Measurements from ENCODE around the gene CAMK2G.
"Not testable (repeated sequence)": the region's sequence is repeated elsewhere in the genome, so short reads cannot be mapped to it uniquely, and the experiment has no call there.

The CAMK2G gene

DNA sequence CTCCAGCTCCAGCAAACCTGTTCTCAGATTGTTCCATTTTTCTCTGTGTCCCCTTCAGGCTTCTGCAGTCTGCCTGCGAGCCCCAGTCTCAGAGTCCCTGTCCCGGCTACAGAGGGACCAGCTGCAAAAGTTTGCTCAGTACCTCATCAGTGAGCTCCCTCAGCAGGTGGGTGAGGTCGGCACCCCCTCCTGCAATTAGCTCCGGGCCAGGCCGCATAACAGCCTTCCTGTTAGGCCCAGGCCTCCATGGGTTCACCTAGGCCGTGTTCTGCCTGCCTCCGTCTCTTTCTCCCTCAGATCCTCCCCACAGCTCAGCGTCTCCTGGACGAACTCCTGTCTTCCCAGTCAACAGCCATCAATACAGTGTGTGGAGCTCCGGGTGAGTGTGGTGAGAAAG is 84.7 kb downstream of the CAMK2G start:
- Mint-ChIP-seq H3K9me3 (no peaks in the 10 kb centered on the region), H3K4me1 (ENCODE audit: low read depth) (peaks cover 24% of the 10 kb centered on the region)

DNA sequence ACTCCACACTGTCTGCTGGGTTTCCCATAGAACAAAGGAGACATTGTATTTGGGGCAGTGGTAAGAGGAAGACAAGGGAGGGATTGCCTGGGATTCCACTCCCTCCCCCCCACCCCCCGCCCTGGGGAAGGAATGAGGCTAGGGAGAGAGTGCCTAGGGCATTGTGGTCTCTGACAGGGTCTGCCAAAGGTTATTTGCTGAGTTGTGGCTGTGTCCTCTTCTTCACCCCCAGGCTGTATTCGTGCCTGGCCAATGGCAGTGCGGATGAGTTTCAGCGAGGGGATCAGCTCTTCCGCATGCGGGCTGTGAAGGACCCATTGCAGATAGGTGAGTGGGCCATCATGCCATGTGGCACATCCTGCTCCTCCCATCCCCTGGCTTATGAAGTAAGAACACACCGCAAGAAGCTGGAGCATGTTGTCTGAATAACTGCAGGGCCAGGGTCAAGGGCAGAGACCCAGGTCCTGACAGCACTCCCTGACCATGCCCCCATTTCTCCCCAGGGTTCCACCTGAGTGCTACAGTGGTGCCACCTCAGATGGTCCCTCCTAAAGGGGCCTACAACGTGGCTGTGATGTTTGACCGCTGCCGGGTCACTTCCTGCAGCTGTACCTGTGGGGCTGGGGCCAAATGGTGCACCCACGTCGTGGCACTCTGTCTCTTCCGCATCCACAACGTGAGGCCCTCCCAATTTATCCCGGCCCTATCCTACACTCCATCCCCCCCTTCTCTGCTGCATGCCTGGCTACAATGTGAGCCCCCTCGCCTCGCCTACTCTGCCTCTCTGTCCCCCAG is 85.3 kb downstream of the CAMK2G start:
- Mint-ChIP-seq H3K27me3 (no peaks in the 10 kb centered on the region), H3K36me3 (ENCODE audit: low read depth) (peaks cover 68% of the 10 kb centered on the region), H3K4me1 (ENCODE audit: low read depth) (peaks cover 28% of the 10 kb centered on the region), H3K9me3 (no peaks in the 10 kb centered on the region), H3K27ac (peak overlapping the region; percentile 28), H3K4me3 (no peak overlapping the region)
- no peak for DNase-seq

More for the DNA sequence above, 84.7 kb downstream of the CAMK2G start:
- Mint-ChIP-seq H3K27ac (peak overlapping the region; percentile 28), H3K4me3 (no peak overlapping the region), H3K27me3 (no peaks in the 10 kb centered on the region), H3K36me3 (ENCODE audit: low read depth) (peaks cover 72% of the 10 kb centered on the region)
- DNase-seq: no peak

DNA sequence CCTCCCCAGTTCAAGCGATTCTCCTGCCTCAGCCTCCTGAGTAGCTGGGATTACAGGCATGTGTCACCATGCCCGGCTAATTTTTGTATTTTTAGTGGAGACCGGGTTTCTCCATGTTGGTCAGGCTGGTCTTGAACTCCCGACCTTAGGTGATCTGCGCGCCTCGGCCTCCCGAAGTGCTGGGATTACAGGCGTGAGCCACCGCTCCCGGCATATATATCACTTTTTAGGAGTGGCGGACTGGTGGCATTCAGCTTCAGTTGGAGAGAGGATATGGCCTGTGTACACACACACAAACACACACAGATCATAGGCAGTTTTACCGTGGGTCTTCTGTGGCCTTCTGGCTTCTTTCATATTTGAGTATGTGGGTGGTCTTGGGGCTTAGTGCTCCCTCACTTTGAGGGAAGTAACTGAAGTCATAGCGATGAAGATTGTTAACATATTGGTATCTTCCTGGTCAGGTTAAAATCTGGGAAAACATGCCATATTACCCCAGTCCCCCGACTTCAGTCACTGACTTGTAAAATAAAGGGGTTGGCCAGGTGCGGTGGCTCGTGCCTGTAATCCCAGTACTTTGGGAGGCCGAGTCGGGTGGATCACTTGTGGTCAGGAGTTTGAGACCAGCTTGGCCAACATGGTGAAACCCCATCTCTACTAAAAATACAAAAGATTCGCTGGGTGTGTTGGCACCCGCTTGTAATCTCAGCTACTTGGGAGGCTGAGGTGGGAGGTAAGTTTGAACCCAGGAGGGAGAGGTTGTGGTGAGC is 87.1 kb downstream of the CAMK2G start:
- not testable (repeated sequence) for DNase-seq, H3K27ac Mint-ChIP-seq, H3K27me3 Mint-ChIP-seq, H3K9me3 Mint-ChIP-seq
- Mint-ChIP-seq H3K4me1 (ENCODE audit: low read depth) (peaks cover 43% of the 10 kb centered on the region), H3K36me3 (ENCODE audit: low read depth) (peaks cover 66% of the 10 kb centered on the region), H3K4me3 (peak overlapping the region; percentile 98)

DNA sequence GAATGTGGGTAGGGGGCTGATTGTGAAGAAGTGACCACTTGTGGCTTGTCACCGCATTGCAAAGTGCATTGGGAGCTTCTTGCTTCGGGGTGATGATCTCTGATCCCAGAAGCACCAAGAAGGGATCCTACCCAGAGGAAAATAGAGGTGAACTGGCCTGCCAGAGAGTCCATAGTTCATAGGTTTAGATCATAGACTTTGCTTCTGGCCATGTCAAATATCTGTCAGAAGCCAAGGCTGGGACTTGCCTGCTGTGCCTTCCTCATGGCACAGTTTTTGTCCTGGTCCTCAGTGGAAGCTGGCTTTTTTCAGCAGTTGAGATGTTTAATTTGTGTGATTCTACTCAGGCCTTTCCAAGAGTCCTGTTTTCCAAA is 87.9 kb downstream of the CAMK2G start:
- Mint-ChIP-seq H3K36me3 (ENCODE audit: low read depth) (peaks cover 69% of the 10 kb centered on the region), H3K27me3 (no peaks in the 10 kb centered on the region), H3K27ac (peak overlapping the region; percentile 89), H3K9me3 (no peaks in the 10 kb centered on the region), H3K4me3 (peak overlapping the region; percentile 98), H3K4me1 (ENCODE audit: low read depth) (peaks cover 43% of the 10 kb centered on the region)
- DNase-seq: no peak

DNA sequence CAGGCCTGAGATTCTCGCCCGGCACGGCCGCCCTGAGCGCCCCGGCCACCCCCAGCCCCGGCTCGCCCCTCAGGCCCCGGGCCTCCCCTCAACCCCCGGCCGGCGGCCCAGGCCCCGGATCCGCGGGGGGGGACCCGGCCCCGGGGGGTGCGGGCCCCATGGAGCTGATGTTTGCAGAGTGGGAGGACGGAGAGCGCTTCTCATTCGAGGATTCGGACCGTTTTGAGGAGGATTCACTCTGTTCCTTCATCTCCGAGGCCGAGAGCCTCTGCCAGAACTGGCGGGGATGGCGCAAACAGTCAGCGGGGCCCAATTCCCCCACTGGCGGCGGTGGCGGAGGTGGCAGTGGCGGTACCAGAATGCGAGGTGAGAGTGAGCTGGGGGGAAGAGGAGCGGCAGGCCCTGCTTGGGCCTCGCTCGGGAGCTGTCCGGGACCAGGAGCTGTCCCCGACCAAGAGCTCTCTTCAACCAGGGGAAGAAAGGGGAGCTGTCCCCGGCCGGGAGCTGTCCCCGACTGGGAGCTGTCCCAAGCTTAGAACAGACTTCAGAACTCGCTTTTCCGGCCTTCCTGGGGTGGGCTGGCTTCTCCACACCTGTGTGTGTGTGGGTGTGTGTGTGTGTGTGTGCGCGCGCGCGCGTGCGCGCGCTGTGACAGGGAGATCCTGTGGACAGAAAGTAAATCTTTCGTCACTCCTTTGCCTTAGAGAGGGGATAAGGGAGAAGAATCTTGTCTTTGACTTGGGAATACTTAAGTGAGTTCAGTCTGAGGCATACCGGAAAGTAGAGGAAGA is 88.4 kb downstream of the CAMK2G start:
- Mint-ChIP-seq H3K4me1 (ENCODE audit: low read depth) (peaks cover 44% of the 10 kb centered on the region), H3K27me3 (no peaks in the 10 kb centered on the region), H3K4me3 (peak overlapping the region; percentile 98), H3K36me3 (ENCODE audit: low read depth) (peaks cover 68% of the 10 kb centered on the region), H3K27ac (peak overlapping the region; percentile 99), H3K9me3 (no peaks in the 10 kb centered on the region)
- DNase-seq: peak; percentile 71

DNA sequence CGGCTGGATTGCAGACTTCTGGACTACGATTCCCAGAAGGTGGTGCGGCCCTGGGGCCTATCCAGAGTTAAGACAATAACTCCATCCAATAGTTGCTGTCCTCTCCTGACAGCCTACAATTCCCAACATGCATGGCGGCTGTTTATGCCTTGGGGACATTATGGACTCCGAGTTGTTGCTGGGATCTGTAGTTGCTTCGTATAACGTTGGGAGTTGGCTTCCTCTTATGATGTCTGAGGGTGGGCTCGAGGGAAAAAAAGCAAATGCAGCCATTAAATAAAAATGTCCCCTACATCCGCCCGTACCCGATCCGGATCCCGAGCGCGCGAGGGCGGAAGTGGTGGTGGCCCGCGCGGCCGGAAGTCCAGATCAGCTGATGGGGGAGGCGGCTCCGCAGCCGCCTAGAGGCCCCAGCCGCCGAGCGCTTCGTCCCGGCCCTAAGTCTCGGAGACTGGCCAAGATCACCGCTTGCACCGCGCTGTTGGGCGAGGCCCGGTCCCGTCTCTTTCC is 89.1 kb downstream of the CAMK2G start, which contains the start of gene ZSWIM8:
TSS of gene ZSWIM8 (plus strand) at position 396 of the 510 bp plus-strand sequence. CDS start 273 bp downstream, outside the sequence.
- Mint-ChIP-seq H3K9me3 (no peaks in the 10 kb centered on the region), H3K27ac (peak within 1 kb of the TSS; percentile 99), H3K36me3 (ENCODE audit: low read depth) (peaks cover 65% of the 10 kb centered on the region), H3K27me3 (no peaks in the 10 kb centered on the region), H3K4me3 (peak within 1 kb of the TSS; percentile 98), H3K4me1 (ENCODE audit: low read depth) (peaks cover 49% of the 10 kb centered on the region)
- DNase-seq: peak; percentile 90

DNA sequence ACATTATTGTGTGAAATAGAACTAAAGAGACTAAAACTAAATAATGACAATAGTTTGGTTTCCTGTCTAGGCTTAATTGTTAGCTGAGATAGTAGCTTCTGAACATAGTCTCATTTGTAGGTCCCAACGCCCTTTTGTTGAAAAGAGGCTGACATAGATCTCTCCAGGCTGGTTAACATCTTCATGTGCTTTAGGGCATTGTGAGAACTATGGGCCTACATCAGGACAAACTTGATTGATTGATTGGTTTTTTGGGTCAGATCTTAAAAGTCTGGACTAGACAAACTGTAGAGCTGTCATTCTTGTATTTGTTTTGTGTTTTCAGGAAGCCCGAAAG is 91.6 kb downstream of the CAMK2G start:
- Mint-ChIP-seq H3K4me1 (ENCODE audit: low read depth) (peaks cover 58% of the 10 kb centered on the region), H3K4me3 (peak overlapping the region; percentile 99), H3K36me3 (ENCODE audit: low read depth) (peaks cover 69% of the 10 kb centered on the region), H3K9me3 (no peaks in the 10 kb centered on the region), H3K27ac (peak overlapping the region; percentile 100), H3K27me3 (no peaks in the 10 kb centered on the region)
- no peak for DNase-seq

DNA sequence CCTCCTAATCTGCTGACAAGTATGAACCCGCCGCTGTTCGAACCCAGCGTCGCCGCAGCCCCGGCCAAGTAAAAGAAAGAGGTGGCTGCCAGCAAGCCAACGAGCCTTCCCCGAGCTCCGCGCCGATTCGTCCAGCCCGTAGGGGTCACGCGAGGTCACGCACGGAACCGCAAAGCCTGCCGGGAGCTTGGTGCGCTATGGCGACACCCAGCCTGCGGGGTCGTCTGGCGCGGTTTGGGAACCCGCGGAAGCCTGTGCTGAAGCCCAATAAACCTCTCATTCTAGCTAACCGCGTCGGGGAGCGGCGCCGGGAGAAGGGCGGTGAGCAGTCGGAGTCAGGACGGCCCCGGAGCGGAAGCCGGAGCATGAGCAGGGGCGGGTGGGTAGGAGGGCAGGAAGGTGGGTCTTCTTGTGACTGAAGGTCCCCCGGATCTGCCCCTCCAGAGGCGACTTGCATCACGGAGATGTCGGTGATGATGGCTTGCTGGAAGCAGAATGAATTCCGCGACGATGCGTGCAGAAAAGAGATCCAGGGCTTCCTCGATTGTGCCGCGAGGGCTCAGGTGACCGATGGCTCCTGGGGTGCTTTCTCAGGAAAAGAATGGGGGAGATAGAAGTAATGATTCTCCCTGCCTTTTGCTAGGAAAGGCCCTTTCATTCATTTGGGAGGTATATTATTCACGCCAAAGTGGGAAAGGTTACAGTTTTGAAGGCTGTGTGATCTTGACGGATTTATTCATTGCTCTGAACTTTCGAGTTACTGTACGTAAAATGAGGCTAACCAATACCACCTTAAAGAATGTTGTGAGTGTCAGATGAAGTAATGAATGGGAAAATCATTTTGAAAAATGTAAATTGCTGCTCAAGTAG is 92.2 kb downstream of the CAMK2G start, which contains the start of gene CHCHD1:
TSS of gene CHCHD1 (plus strand) at position 170 of the 870 bp plus-strand sequence. CDS start at position 198, 28 bp downstream.
- peaks cover 73% of the 10 kb centered on the region for H3K36me3 Mint-ChIP-seq (ENCODE audit: low read depth)
- peak within 1 kb of the TSS; percentile 100 for H3K27ac Mint-ChIP-seq
- peaks cover 58% of the 10 kb centered on the region for H3K4me1 Mint-ChIP-seq (ENCODE audit: low read depth)
- no peaks in the 10 kb centered on the region for H3K9me3 Mint-ChIP-seq
- peak; percentile 96 for DNase-seq
- peak within 1 kb of the TSS; percentile 99 for H3K4me3 Mint-ChIP-seq
- H3K27me3 Mint-ChIP-seq: no peaks in the 10 kb centered on the region

DNA sequence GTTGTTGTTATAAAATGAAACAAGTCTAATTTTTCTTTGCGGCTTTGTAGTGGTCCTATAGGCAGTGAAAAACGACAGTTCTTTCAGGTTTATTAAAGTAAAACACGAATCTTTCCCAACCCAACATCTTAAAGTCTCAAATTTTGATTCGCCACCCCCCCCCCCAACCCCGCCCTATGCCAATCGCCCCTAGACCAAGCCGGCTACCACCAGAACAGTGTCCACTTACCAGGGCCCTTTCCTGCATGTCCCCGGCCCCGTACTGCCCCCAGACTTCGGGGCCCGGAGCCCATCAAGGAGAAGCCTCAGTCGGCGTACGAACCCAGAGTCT is 92.8 kb downstream of the CAMK2G start:
- Mint-ChIP-seq H3K9me3 (no peaks in the 10 kb centered on the region), H3K27me3 (no peaks in the 10 kb centered on the region), H3K36me3 (ENCODE audit: low read depth) (peaks cover 76% of the 10 kb centered on the region), H3K4me3 (peak overlapping the region; percentile 99), H3K27ac (peak overlapping the region; percentile 100), H3K4me1 (ENCODE audit: low read depth) (peaks cover 58% of the 10 kb centered on the region)
- DNase-seq: no peak

DNA sequence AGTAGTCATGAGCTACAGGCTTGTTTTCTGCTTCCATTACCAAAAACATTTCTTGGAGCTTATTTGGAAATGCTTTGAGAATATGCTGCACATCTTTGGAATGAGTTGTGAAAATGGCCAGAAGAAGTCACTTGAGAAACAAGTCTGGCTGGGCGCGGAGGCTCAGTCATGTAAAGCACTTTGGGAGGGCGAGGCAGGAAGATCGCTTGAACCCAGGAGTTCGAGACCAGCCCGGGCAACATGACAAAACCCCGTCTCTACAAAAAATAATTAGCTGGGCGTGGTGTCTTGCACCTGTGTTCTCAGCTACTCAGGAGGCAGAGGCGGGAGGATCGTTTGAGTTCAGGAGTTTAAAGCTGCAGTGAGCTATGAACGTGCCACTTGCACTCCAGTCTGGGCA is 93.4 kb downstream of the CAMK2G start:
- Mint-ChIP-seq H3K27me3 (no peaks in the 10 kb centered on the region), H3K4me3 (peak overlapping the region; percentile 99), H3K9me3 (no peaks in the 10 kb centered on the region), H3K27ac (peak overlapping the region; percentile 100), H3K4me1 (ENCODE audit: low read depth) (peaks cover 53% of the 10 kb centered on the region), H3K36me3 (ENCODE audit: low read depth) (peaks cover 71% of the 10 kb centered on the region)
- no peak for DNase-seq

DNA sequence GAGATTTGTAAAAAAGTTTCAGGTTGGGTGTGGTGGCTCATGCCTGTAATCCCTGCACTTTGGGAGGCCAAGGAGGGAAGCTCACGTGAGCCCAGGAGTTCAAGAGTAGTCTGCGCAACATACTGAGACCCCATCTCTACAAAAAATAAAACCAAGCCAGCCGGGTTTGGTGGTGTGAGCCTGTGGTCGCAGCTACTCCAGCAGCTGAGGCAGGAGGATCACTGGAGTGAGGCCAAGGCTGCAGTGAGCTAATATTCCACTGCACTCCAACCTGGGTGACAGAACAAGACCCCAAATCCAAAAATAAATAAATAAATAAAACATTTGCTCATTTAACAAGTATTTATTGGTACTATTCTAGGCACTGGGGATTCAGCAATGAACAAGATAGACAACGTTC is 94.1 kb downstream of the CAMK2G start:
- no peaks in the 10 kb centered on the region for H3K9me3 Mint-ChIP-seq
- H3K27me3 Mint-ChIP-seq: no peaks in the 10 kb centered on the region
- DNase-seq: no peak
- H3K4me3 Mint-ChIP-seq: peak overlapping the region; percentile 99
- peaks cover 58% of the 10 kb centered on the region for H3K4me1 Mint-ChIP-seq (ENCODE audit: low read depth)
- peaks cover 75% of the 10 kb centered on the region for H3K36me3 Mint-ChIP-seq (ENCODE audit: low read depth)
- peak overlapping the region; percentile 100 for H3K27ac Mint-ChIP-seq

DNA sequence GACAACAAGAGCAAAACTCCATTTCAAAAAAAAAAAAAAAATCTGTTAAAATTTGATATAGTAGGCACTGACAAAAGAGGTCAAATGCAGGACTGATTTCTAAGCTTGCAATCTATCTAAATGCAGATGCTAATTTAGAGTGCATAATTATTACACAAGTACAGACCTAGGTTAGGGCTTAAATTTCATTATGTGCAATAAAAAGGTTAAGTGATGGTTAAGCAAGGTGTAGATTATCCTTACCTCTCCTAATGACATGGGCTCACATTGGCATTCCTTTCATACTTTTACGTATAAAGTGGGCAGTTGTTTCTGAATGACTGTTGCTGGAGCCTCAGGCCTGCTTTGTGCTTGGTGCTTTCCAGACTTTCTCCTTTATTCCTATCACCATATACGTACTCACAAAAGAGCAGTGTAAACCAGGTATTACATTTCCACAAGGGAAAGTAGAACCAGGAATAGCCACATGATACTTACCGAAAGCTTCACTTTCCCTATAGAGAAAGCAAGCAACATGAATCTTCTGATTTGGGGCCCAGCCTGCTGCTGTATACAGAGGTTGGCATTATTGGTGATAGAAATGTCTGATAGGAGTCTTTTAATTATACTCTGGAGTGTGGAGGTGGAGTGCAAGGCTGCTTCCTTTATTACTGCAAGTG is 94.7 kb downstream of the CAMK2G start:
- DNase-seq: no peak
- Mint-ChIP-seq H3K27me3 (no peaks in the 10 kb centered on the region), H3K9me3 (no peaks in the 10 kb centered on the region), H3K36me3 (ENCODE audit: low read depth) (peaks cover 80% of the 10 kb centered on the region), H3K4me1 (ENCODE audit: low read depth) (peaks cover 59% of the 10 kb centered on the region), H3K4me3 (peak overlapping the region; percentile 99), H3K27ac (peak overlapping the region; percentile 87)

DNA sequence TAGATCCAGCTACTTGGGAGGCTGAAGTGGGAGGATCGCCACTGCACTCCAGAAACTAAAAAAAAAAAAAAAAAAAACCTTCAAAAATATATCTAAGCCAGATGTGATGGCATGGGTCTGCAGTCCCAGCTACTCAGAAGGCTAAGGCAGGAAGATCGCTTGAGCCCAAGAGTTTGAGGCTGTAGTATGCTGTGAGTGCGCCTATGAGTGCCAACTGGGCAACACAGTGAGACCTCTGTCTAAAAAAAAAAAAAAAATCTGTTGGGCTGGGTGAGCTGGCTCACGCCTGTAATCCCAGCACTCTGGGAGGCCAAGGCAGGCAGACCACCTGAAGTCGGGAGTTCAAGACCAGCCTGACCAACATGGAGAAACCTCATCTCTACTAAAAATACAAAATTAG is 95.3 kb downstream of the CAMK2G start:
- Mint-ChIP-seq H3K4me3 (no peak overlapping the region), H3K9me3 (no peaks in the 10 kb centered on the region), H3K27ac (peak overlapping the region; percentile 87), H3K4me1 (ENCODE audit: low read depth) (peaks cover 60% of the 10 kb centered on the region), H3K27me3 (no peaks in the 10 kb centered on the region), H3K36me3 (ENCODE audit: low read depth) (peaks cover 84% of the 10 kb centered on the region)
- DNase-seq: no peak
